HuH-7.5 (cell line): ENCODE measurements around the gene GMPR.

Experiments
- DNase-seq: peaks from one replicate; pipeline ENCODE4 v3.0.0; 2011; ENCODE audit warnings: low spot score

The GMPR gene

GRCh38 chr6:16302721-16303552, 64.5 kb downstream of the GMPR start:
- no peak for DNase-seq

GRCh38 chr6:16305246-16305725, 66.9 kb downstream of the GMPR start:
- no peak for DNase-seq

GRCh38 chr6:16305788-16306187, 67.4 kb downstream of the GMPR start:
- DNase-seq, result no peak

- no peak for DNase-seq
These were observed 67.9 kb downstream of the GMPR start for GRCh38 chr6:16306334-16306733.

- DNase-seq, result no peak
These were observed 73.4 kb downstream of the GMPR start for GRCh38 chr6:16311763-16312162.

- no peak for DNase-seq
These were observed 75.3 kb downstream of the GMPR start for GRCh38 chr6:16313732-16314131.

- no peak for DNase-seq
These were observed 75.9 kb downstream of the GMPR start for GRCh38 chr6:16314296-16314695.

GRCh38 chr6:16316741-16317251, 78.4 kb downstream of the GMPR start:
- peak; percentile 32 for DNase-seq

GRCh38 chr6:16318538-16318937, 80.2 kb downstream of the GMPR start:
- no peak for DNase-seq

- DNase-seq, result no peak
These were observed 80.8 kb downstream of the GMPR start for GRCh38 chr6:16318953-16319720.

GRCh38 chr6:16319813-16320532, 81.6 kb downstream of the GMPR start:
- DNase-seq, result no peak

- DNase-seq, result no peak
These were observed 82.3 kb downstream of the GMPR start for GRCh38 chr6:16320533-16321340.

GRCh38 chr6:16321341-16321710, 82.9 kb downstream of the GMPR start:
- DNase-seq, result no peak

GRCh38 chr6:16321826-16322225, 83.4 kb downstream of the GMPR start:
- DNase-seq, result no peak

- DNase-seq, result no peak
These were observed 84.4 kb downstream of the GMPR start for GRCh38 chr6:16322666-16323312.

- DNase-seq, result no peak
These were observed 85.8 kb downstream of the GMPR start for GRCh38 chr6:16324184-16324583.

- DNase-seq, result no peak
These were observed 86.3 kb downstream of the GMPR start for GRCh38 chr6:16324606-16325225.

GRCh38 chr6:16326531-16326930, 88.1 kb downstream of the GMPR start:
- DNase-seq, result no peak

GRCh38 chr6:16326971-16327776, 88.8 kb downstream of the GMPR start:
- DNase-seq, result no peak
